Breast epithelium (tissue), 3 donors: ENCODE results near the gene TRERF1.

Experiments used
- POLR2A ChIP-seq: fragments of 450-650 bp; IDR thresholded peaks from one replicate; pipeline ENCODE4 v1.6.1; 2016; ENCODE audit warnings: antibody characterized with exemption, mild to moderate bottlenecking, moderate library complexity
- TF ChIP-seq, protein P1 (sequence below), 3 donors: fragments of 450-650 bp; IDR thresholded peaks; one replicate each; pipeline ENCODE4 v1.5.1; 2016 to 2017; ENCODE audit warnings: antibody characterized with exemption in 3 of 3, mild to moderate bottlenecking in 3 of 3, moderate library complexity in 3 of 3

DNA sequence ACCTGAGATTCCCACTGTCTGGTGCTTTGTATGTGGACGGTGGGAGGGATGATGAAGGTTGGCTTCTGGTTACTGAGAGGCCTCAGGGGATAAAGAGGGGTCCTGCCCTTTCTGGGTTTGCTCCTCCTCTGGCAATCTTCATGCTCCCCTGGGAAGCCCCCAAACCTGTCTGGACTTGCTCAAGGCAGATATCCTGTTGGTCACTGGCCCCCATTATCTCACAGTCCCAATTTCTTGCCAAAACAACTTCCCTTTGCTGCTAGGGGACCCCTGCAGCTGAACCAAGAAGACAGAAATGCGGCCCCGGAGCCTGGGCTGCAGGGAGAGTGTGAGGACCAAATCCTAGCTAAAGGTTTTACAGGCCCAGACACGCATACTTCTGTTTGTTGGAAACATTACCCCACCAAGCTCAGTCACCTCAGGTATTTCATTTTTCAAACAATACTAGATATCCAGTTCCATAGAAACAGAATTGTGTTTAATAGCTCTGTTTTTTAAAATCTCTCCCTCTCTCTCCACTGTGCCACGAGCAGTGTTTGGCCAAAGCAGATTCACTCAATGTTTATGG lies 170.7 kb downstream of the TRERF1 start:
- no peak for TF ChIP-seq POLR2A
- TF ChIP-seq, protein P1, sequence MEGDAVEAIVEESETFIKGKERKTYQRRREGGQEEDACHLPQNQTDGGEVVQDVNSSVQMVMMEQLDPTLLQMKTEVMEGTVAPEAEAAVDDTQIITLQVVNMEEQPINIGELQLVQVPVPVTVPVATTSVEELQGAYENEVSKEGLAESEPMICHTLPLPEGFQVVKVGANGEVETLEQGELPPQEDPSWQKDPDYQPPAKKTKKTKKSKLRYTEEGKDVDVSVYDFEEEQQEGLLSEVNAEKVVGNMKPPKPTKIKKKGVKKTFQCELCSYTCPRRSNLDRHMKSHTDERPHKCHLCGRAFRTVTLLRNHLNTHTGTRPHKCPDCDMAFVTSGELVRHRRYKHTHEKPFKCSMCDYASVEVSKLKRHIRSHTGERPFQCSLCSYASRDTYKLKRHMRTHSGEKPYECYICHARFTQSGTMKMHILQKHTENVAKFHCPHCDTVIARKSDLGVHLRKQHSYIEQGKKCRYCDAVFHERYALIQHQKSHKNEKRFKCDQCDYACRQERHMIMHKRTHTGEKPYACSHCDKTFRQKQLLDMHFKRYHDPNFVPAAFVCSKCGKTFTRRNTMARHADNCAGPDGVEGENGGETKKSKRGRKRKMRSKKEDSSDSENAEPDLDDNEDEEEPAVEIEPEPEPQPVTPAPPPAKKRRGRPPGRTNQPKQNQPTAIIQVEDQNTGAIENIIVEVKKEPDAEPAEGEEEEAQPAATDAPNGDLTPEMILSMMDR (IDR thresholded peaks at IDR 0.05), result no peak
